HepG2 (cell line): ENCODE results near the gene PEX3. TPM values are rescaled to one million over a fixed set of nuclear protein-coding genes. Genes with fewer than 3 reads are reported as not detected.

Experiments used
- EEA1 ChIP-seq: sonication (generic); formaldehyde crosslinking; IDR thresholded peaks from 2 replicates; pipeline ENCODE4 v1.5.1; 2020; ENCODE audit warnings: mild to moderate bottlenecking, missing genetic modification reagents, borderline replicate concordance
- HCFC1 ChIP-seq: fragments of 150-350 bp; IDR thresholded peaks from 2 replicates; pipeline ENCODE4 v1.6.1; 2014; ENCODE audit warnings: low read depth, low read length
- MYNN ChIP-seq: sonication (generic); formaldehyde crosslinking; IDR thresholded peaks from 2 replicates; pipeline ENCODE4 v1.4.0; 2020; ENCODE audit warnings: mild to moderate bottlenecking, low read depth, missing genetic modification reagents
- NR2C2 ChIP-seq: sonication (generic); formaldehyde crosslinking; IDR thresholded peaks from 2 replicates; pipeline ENCODE4 v1.4.0; 2020; ENCODE audit warnings: missing genetic modification reagents, mild to moderate bottlenecking, moderate library complexity, borderline replicate concordance
- RFXAP ChIP-seq: sonication (generic); formaldehyde crosslinking; IDR thresholded peaks from 2 replicates; pipeline ENCODE4 v1.4.0; 2020; ENCODE audit warnings: missing genetic modification reagents, borderline replicate concordance
- TCF7 ChIP-seq: sonication (generic); IDR thresholded peaks from 2 replicates; pipeline ENCODE4 v1.6.1; 2016; ENCODE audit warnings: antibody characterized with exemption, low read depth
- THAP11 ChIP-seq: IDR thresholded peaks from 2 replicates; pipeline ENCODE4 v1.6.1; 2016; ENCODE audit warnings: missing biosample characterization, missing genetic modification reagents
- YY1 ChIP-seq: IDR thresholded peaks from 2 replicates; pipeline ENCODE4 v1.6.1; 2011; ENCODE audit warnings: low read length, low read depth, moderate library complexity, mild to moderate bottlenecking; ENCODE audit not compliant: insufficient read depth, insufficient replicate concordance
- ZFP41 ChIP-seq: sonication (generic); formaldehyde crosslinking; IDR thresholded peaks from 2 replicates; pipeline ENCODE4 v1.4.0; 2020; ENCODE audit warnings: mild to moderate bottlenecking, missing genetic modification reagents, borderline replicate concordance
- ZFYVE20 ChIP-seq: sonication (generic); formaldehyde crosslinking; IDR thresholded peaks from 2 replicates; pipeline ENCODE4 v1.8.0; 2023; ENCODE audit warnings: low read depth, mild to moderate bottlenecking, moderate library complexity, missing genetic modification reagents, borderline replicate concordance
- ZNF235 ChIP-seq: sonication (generic); formaldehyde crosslinking; IDR thresholded peaks from 2 replicates; pipeline ENCODE4 v1.8.1; 2023; ENCODE audit warnings: mild to moderate bottlenecking, missing genetic modification reagents, borderline replicate concordance
- ZNF343 ChIP-seq: sonication (generic); formaldehyde crosslinking; IDR thresholded peaks from 2 replicates; pipeline ENCODE4 v1.4.0; 2020; ENCODE audit warnings: mild to moderate bottlenecking, missing genetic modification reagents
- ZNF678 ChIP-seq: sonication (generic); formaldehyde crosslinking; IDR thresholded peaks from 2 replicates; pipeline ENCODE4 v1.4.0; 2020; ENCODE audit warnings: mild to moderate bottlenecking, missing genetic modification reagents
- ZNF703 ChIP-seq: sonication (generic); formaldehyde crosslinking; IDR thresholded peaks from 2 replicates; pipeline ENCODE4 v1.5.1; 2020; ENCODE audit warnings: missing genetic modification reagents, mild to moderate bottlenecking, moderate library complexity, borderline replicate concordance
- ZNF781 ChIP-seq: sonication (generic); formaldehyde crosslinking; IDR thresholded peaks from 2 replicates; pipeline ENCODE4 v1.5.1; 2020; ENCODE audit warnings: borderline replicate concordance, mild to moderate bottlenecking, missing genetic modification reagents; ENCODE audit errors: not compliant biosample characterization
- ZSCAN12 ChIP-seq: sonication (generic); formaldehyde crosslinking; IDR thresholded peaks from 2 replicates; pipeline ENCODE4 v1.9.0; 2021; ENCODE audit warnings: mild to moderate bottlenecking, missing genetic modification reagents
- ZSCAN21 ChIP-seq: sonication (generic); formaldehyde crosslinking; IDR thresholded peaks from 2 replicates; pipeline ENCODE4 v1.8.0; 2022; ENCODE audit warnings: mild to moderate bottlenecking, missing genetic modification reagents, moderate library complexity, borderline replicate concordance
- ZZZ3 ChIP-seq: sonication (generic); formaldehyde crosslinking; IDR thresholded peaks from 2 replicates; pipeline ENCODE4 v1.4.0; 2020; ENCODE audit warnings: missing genetic modification reagents, mild to moderate bottlenecking, borderline replicate concordance
- polyA plus RNA-seq, 8 experiments: library from polyadenylated mRNA; depleted of rRNA in 3 of 8; stranded (reverse) in 7 of 8; unstranded in 1 of 8; fragments of >200 nt; fragmentation: Illumina TruSeq in 4 of 8; extraction: Trizol in 4 of 8; gene quantifications; 2 replicates each; pipeline versions ENCODE4 v1.2.1 to v1.2.3, GENCODE V29; 2011 to 2016; ENCODE audit warnings: low read depth in 4 of 8, missing spikeins in 1 of 8, mixed read lengths in 1 of 8; ENCODE audit not compliant: insufficient read depth in 1 of 8
- total RNA-seq, 5 experiments: library from RNA; depleted of rRNA; stranded (reverse); fragments of >200 nt; fragmentation: Illumina TruSeq; extraction: Trizol; gene quantifications; 2 replicates each; pipeline ENCODE4 v1.2.3, GENCODE V29; 2016; ENCODE audit warnings: low read depth in 1 of 5
- TF ChIP-seq, protein P1 (sequence below): sonication (generic); formaldehyde crosslinking; IDR thresholded peaks from 2 replicates; pipeline ENCODE4 v1.9.0; 2021; ENCODE audit warnings: missing genetic modification reagents, mild to moderate bottlenecking, borderline replicate concordance
- TF ChIP-seq, protein P2 (sequence below): sonication (generic); formaldehyde crosslinking; IDR thresholded peaks from 2 replicates; pipeline ENCODE4 v1.4.0; 2020; ENCODE audit warnings: missing genetic modification reagents
- TF ChIP-seq, protein P3 (sequence below): sonication (generic); formaldehyde crosslinking; IDR thresholded peaks from 2 replicates; pipeline ENCODE4 v1.5.1; 2020; ENCODE audit warnings: mild to moderate bottlenecking, missing genetic modification reagents
- TF ChIP-seq, protein P4 (sequence below): sonication (generic); formaldehyde crosslinking; IDR thresholded peaks from 2 replicates; pipeline ENCODE4 v1.4.0; 2020; ENCODE audit warnings: mild to moderate bottlenecking, missing genetic modification reagents

PEX3 gene
- total and polyA plus RNA-seq, 2 of the 13 experiments (the other 11 are each of a cell fraction or from before 2014, with no cell fraction given), result 30.9 to 40.8 TPM

DNA sequence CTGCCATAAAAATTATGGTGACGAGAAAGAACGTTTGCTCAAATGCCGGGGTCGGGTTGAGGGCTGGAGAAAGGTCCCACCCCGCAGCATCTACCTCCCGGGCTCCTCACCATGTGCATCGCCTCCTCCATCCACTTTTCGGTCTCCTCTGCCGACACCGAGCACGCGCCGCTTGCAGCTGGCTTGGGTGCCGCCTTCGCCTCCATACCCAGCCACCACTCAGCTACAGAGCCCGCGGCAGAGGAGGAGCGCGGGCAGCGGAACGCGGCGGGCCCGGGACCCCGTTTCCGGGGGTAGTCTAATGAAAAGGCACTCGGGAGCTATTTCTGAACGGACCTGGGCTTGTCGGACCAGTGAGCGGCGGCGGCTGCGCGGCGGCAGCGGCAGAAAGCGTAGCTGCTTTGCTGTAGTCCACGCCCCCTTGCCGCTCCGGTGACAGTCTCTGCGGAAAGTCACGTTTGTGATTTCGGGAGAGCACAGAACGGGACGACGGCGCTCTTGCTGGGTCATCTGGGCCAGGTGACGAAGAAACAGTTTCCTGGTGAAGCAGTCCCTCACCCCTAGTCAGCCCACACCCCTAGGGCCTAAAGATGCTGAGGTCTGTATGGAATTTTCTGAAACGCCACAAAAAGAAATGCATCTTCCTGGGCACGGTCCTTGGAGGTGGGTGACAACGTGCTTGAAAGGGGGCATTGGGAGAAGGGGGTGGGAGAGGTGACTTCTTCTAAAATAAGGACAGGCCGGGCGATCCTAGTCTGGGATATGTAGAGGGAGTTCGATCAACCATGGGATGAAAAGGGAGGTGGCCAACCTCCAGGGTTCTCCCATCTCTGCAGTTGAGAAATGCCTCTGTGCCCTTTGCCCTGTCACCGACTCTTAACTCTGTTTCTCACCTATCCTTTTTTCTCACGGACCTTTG lies at the start of gene PEX3, which contains the start of gene ADAT2 (continued):
- TF ChIP-seq, protein P1, sequence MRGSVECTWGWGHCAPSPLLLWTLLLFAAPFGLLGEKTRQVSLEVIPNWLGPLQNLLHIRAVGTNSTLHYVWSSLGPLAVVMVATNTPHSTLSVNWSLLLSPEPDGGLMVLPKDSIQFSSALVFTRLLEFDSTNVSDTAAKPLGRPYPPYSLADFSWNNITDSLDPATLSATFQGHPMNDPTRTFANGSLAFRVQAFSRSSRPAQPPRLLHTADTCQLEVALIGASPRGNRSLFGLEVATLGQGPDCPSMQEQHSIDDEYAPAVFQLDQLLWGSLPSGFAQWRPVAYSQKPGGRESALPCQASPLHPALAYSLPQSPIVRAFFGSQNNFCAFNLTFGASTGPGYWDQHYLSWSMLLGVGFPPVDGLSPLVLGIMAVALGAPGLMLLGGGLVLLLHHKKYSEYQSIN (CRISPR knock-in tag), result no peak
- peak; percentile 81 for TF ChIP-seq NR2C2
- peak; percentile 94 for TF ChIP-seq ZNF703
- TF ChIP-seq MYNN (CRISPR knock-in tag), result peak; percentile 97
- TF ChIP-seq EEA1, result 0 out of 2 replicates have a peak, but pooled peaks have one; percentile 85
- no peak for TF ChIP-seq ZZZ3 (CRISPR knock-in tag)
- TF ChIP-seq, protein P2, sequence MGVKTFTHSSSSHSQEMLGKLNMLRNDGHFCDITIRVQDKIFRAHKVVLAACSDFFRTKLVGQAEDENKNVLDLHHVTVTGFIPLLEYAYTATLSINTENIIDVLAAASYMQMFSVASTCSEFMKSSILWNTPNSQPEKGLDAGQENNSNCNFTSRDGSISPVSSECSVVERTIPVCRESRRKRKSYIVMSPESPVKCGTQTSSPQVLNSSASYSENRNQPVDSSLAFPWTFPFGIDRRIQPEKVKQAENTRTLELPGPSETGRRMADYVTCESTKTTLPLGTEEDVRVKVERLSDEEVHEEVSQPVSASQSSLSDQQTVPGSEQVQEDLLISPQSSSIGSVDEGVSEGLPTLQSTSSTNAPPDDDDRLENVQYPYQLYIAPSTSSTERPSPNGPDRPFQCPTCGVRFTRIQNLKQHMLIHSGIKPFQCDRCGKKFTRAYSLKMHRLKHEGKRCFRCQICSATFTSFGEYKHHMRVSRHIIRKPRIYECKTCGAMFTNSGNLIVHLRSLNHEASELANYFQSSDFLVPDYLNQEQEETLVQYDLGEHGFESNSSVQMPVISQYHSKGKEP (CRISPR knock-in tag), result peak; percentile 90
- peak; percentile 98 for TF ChIP-seq ZNF781
- TF ChIP-seq ZFP41 (CRISPR knock-in tag), result no peak
- peak; percentile 92 for TF ChIP-seq YY1
- TF ChIP-seq ZFYVE20, result 0 out of 2 replicates have a peak, but pooled peaks have one; percentile 64
- TF ChIP-seq ZNF678, result no peak
- peak; percentile 98 for TF ChIP-seq RFXAP
- peak; percentile 82 for TF ChIP-seq HCFC1
- TF ChIP-seq TCF7, result no peak
- peak; percentile 92 for TF ChIP-seq ZSCAN21 (CRISPR knock-in tag)
- 0 out of 2 replicates have a peak, but pooled peaks have one; percentile 61 for TF ChIP-seq ZNF343
- TF ChIP-seq, protein P3, sequence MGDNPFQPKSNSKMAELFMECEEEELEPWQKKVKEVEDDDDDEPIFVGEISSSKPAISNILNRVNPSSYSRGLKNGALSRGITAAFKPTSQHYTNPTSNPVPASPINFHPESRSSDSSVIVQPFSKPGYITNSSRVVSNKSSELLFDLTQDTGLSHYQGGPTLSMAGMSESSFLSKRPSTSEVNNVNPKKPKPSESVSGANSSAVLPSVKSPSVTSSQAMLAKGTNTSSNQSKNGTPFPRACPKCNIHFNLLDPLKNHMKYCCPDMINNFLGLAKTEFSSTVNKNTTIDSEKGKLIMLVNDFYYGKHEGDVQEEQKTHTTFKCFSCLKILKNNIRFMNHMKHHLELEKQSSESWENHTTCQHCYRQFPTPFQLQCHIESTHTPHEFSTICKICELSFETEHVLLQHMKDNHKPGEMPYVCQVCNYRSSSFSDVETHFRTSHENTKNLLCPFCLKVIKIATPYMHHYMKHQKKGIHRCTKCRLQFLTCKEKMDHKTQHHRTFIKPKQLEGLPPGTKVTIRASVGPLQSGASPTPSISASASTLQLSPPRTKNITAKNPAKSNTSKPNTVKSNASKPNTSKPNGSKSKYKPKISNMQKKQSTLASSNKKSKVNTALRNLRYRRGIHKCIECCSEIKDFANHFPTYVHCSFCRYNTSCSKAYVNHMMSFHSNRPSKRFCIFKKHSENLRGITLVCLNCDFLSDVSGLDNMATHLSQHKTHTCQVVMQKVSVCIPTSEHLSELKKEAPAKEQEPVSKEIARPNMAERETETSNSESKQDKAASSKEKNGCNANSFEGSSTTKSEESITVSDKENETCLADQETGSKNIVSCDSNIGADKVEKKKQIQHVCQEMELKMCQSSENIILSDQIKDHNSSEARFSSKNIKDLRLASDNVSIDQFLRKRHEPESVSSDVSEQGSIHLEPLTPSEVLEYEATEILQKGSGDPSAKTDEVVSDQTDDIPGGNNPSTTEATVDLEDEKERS (CRISPR knock-in tag), result peak; percentile 95
- TF ChIP-seq ZSCAN12, result peak; percentile 84
- TF ChIP-seq ZNF235, result 0 out of 2 replicates have a peak, but pooled peaks have one; percentile 85
- TF ChIP-seq THAP11 (CRISPR knock-in tag), result peak; percentile 96
- TF ChIP-seq, protein P4, sequence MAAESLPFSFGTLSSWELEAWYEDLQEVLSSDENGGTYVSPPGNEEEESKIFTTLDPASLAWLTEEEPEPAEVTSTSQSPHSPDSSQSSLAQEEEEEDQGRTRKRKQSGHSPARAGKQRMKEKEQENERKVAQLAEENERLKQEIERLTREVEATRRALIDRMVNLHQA (CRISPR knock-in tag), result 0 out of 2 replicates have a peak, but pooled peaks have one; percentile 50
